Measurements from ENCODE around the gene HSF5.
A peak's percentile ranks its signal among the peaks of the same experiment; 100 is the strongest.

GRCh38 chr17:58517378-58517927 lies 29.2 kb upstream of the HSF5 start:
- no peak for TF ChIP-seq POLR2AphosphoS5 (IDR thresholded peaks at IDR 0.05)
- TF ChIP-seq, protein P1, sequence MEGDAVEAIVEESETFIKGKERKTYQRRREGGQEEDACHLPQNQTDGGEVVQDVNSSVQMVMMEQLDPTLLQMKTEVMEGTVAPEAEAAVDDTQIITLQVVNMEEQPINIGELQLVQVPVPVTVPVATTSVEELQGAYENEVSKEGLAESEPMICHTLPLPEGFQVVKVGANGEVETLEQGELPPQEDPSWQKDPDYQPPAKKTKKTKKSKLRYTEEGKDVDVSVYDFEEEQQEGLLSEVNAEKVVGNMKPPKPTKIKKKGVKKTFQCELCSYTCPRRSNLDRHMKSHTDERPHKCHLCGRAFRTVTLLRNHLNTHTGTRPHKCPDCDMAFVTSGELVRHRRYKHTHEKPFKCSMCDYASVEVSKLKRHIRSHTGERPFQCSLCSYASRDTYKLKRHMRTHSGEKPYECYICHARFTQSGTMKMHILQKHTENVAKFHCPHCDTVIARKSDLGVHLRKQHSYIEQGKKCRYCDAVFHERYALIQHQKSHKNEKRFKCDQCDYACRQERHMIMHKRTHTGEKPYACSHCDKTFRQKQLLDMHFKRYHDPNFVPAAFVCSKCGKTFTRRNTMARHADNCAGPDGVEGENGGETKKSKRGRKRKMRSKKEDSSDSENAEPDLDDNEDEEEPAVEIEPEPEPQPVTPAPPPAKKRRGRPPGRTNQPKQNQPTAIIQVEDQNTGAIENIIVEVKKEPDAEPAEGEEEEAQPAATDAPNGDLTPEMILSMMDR (IDR thresholded peaks at IDR 0.05), result no peak
- peak in 1 of 2 donors; percentile 42 for TF ChIP-seq POLR2A (IDR thresholded peaks at IDR 0.05)

Data from suprapubic skin (tissue), 4 donors.